Measurements from ENCODE around the gene POLN. TPM values are rescaled to one million over a fixed set of nuclear protein-coding genes. Genes with fewer than 3 reads are reported as not detected.
"Not testable (repeated sequence)": the region's sequence is repeated elsewhere in the genome, so short reads cannot be mapped to it uniquely, and the experiment has no call there.

Gene POLN
- total RNA-seq, 1 donor from 2014 or later = 7.6 TPM

DNA sequence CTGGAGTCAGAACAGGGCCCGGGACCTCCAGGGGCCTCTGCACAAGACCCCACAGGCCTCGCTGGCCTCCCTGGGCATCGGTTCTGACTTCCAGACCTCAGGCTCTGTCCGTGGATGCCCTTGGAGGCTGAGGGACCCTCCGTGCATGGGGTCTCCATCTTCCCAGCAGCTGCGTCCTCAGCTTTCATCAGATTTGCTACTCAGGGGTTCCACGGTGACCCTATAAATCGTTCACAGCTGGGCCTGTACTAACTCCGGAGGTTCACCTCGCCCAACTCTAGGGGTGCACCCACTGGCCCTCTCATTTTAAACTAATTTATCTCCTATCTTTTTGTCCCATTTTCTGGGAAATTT is 33.1 kb upstream of the POLN start:
- not testable (repeated sequence) for DNase-seq

- DNase-seq = no peak
Measured at GRCh38 chr4:2274320-2275043, 32.6 kb upstream of the POLN start.

GRCh38 chr4:2273657-2274319 is 31.9 kb upstream of the POLN start:
- DNase-seq = no peak

- no peak for DNase-seq
Measured at GRCh38 chr4:2273221-2273620, 31.3 kb upstream of the POLN start.

GRCh38 chr4:2272828-2273120 is 30.9 kb upstream of the POLN start:
- no peak for DNase-seq

DNA sequence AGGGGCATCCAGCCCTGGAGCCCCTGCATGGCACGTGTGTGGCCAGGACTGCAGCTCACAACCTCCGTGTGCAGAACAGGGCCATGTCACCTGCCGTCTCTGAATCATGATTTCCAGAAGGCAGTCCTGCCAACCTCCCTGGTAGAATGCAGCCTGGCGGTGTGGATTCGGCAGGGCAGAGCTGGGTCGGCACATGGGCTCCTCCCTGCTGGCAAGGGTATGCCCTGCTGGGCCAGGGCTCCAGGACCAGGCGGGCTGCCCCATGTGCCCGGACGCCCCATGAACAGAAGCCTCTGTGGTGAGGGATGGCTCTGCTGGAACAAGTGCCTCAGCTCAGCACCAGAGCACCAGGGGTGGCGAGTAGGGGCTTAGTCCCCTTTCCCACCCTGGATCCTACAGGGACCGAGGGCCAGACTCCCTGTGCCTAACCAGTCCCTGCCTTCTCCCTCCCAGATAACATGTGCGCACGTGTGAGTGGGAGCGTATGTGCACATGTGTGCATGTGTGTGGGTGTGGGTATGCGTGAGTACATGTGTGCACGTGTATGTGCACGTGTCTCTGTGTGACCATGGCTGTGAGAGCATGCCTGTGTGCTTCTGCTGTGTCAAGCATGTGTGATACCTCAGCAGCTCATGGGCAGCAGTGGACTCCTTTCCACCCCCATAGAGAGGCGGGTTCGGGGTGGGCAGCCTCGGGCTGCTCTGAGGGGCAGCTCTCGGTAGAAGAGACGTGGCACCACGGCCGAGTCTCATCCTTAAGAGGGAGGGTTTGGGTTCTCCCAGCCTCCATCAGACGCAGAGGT is 30.3 kb upstream of the POLN start:
- DNase-seq = no peak

DNA sequence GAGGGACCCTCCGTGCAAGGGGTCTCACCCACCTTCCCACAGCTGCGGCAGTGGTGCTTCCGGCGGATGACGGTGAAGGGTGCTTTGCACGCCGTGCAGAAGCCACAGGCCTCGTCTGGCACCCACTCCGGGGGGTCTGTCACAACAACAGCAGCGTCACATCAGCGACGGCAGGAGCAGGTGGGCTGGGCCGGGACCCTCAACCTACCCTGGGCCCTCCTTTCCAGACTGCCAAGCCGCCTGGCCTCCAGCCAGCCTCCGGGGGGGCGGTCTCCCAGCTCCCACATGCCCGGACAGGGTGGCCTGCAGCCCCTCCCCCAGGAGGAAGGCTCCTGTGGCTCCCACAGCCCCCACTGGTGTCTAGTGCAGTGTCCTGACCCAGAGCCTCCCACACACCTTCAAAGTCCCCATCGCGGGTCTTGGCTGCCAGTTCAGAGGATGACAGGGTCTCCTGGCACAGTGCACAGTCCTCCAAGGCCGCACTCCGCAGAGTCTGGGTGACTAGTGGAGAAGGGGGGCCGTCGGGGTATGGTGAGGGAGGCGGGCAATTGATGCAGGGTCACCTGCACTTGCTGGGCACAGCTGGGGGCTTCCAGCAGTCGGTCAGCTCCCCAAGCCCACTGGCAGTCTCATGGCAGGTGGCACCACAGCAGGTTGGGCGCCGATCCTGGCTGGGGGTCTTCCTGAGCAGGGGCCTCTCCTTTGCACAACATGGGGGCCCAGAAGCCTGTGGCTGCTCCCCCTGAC is 29.5 kb upstream of the POLN start:
- no peak for DNase-seq

DNA sequence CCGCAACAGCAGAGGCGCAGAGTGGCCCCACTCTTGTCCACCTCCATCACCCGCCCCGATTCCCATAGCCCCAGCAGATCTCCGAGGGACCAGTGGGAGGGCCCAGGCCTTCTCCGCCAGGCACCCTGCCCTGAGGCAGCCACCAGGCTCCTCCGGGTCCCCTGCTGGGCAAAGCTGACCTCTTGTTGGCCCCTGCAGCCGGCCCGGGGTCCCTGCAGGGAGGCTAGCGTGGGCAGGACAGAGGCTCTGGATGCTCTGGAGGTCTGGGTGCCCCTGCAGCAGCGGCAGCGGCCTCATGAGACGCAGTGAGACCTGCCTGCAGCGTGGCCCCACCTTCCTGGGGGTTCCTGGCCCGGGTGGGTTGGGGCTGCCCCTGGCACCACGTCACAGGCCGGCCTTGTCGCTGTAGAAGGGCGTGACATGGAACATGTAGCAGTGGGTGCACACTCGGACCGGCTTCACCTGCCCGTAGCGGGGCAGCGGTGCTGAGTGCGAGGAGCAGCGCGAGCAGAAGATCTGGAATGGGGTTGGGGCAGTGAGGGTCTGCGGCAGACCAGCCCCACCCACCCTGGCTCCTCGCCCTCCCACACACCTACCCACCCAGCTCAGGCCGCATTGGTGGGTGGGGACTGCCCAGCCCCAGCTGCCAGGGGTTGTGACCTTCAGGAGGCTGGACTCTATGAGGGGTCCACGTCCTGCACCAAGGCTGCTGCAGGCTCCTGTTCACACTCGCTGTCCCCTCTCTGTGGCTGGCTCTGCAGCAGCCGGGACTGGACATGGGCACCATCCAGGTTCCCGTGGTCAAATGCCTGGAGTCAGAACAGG is 28.6 kb upstream of the POLN start:
- DNase-seq = no peak

DNA sequence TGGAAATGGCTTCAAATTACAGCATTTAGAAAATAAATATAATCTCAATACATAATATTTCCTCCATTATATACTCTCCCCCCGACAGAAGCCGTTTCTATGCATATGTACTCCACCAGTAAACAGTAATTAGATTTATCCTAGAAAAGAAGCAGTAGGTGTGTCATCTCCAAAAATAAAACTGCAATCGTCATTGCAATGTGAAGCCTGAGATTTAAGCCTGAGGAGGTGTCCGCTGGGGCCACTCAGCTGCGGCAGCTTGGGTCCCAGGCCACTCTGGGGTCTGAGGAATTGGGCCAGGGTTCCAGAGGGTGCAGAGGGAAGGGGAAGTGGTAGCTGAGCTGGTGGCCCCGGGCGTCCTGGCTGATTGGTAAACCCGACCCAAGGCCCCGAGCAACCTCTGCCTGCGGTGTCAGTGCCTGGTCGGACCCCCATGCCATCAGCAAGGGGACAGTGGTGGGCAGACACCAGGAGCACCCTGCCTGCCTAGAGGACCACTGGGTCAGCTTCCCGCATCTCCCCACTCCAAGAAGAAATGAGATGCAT is 27.8 kb upstream of the POLN start:
- DNase-seq = peak; percentile 39

DNA sequence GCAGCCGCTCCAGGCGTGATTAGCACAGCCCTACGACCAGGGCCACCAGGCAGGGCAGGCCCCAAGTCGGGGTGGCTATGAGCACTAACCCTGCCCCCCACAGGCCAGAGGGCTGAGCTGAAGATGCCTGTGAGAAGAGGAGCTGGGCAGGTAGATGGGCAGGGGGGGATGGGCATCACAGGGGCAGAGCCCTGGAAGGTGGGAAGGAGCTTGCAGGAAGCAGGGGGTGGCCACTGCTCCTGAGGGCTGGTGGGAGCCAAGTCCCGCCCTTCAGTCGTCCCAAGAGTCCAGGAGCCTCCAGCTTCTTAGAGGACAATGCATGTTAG is 27.2 kb upstream of the POLN start:
- no peak for DNase-seq

- DNase-seq = no peak
Measured at GRCh38 chr4:2268357-2269205, 26.7 kb upstream of the POLN start.

DNA sequence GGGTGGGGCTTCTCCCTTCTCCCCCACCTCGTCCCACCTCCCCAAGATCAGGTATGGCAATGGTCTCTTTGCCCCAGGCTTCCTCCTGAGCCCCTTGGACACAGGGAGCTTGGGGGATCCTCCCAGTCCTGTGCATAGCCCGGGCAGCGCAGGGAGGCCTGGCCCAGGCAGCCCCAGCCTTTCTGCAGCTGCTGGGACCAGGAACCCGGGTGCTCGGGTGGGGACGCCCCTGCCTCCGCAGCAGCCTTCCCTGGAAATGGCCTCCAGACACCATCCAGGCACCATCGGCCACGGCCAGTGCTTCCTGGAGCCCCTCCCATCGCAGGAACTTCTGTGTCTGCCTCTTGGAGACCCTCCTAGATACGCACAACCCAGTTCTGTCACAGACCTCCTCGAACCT is 25.9 kb upstream of the POLN start:
- no peak for DNase-seq

DNA sequence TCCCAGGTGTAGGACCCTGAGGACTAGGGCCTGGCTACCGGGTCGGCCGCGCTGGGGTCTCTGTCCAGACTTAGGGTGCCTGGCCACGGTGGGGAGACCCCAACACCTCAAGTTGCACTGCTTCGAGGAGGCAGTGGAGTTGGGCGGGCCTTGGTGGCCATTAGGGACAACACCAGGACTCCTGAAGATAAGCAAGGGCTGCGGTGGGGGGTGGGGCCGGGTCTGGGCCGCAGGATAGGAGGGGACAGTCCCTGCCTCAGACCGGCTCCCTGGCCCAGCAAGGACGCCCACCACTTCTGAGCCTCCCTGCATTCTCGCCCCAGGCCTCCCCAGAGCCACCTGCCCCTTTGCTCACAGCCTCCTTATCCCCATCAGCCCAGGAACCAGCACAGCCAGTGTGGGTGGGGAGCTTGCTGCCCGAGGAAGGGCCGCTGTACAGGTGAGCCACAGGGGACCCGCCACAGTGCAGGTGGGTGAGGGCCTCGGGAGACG is 25.4 kb upstream of the POLN start:
- no peak for DNase-seq

DNA sequence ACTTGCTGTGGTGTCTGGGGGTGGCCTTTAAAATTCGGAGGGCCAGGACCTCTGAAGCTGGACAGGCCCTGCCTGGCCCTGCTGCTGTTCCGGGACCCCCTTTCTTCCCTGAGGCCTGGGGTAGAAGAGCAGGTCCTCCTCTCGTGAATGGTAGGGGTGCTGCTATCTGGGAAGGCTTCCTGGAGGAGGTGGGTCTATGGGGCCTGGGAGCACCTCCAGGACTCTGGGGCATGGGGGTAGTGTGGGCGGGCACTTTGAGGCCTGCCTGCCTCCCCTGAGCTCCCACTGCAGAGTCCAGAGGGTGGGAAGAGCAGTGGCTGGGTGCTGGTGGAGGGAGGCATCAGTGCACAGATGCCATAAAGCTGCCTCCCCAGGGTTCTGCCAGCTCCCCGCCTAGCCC is 24.9 kb upstream of the POLN start:
- DNase-seq = no peak

DNA sequence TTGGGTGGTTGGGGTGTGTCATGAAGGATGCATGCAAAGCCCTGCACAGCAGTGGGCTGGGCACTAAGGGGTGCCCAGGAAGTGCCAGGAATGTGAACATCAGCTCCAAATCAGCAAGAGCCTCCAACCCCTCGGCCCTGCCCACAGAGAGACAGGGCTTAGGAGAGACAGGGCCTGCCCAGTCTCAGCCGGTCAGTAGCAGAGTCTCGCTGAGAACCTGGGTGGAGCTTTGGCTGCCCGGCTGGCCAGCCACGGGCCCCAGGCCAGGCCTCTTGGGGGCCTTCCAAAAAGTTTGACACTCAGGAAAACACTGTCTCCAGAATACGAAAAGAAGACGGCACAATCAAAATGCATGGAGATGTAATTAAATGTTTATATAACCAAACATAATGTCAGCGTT is 24.3 kb upstream of the POLN start:
- peak; percentile 67 for DNase-seq

GRCh38 chr4:2265113-2266110 is 23.5 kb upstream of the POLN start:
- DNase-seq = no peak

- no peak for DNase-seq
Measured at GRCh38 chr4:2264481-2265041, 22.6 kb upstream of the POLN start.

GRCh38 chr4:2263926-2264321 is 22.0 kb upstream of the POLN start:
- DNase-seq = no peak

GRCh38 chr4:2262944-2263250 is 21.0 kb upstream of the POLN start:
- DNase-seq = no peak

All from tongue (tissue), 2 donors.